Trophoblast cell (in vitro differentiated cells and primary cell): ENCODE data around the gene COTL1.

Source experiments
- DNase-seq, 2 donors: peaks; one replicate each; pipeline ENCODE4 v3.0.0-alpha.2; 2016
- H2AFZ ChIP-seq: 2 replicates; pipeline ENCODE4 v1.6.1; 2013; ENCODE audit warnings: low read length, moderate library complexity, mild to moderate bottlenecking; ENCODE audit not compliant: insufficient read depth, poor library complexity
- H2AK5ac ChIP-seq: 2 replicates; pipeline ENCODE4 v1.6.1; 2013; ENCODE audit warnings: mild to moderate bottlenecking, low read length
- H2BK120ac ChIP-seq: 2 replicates; pipeline ENCODE4 v1.6.1; 2013; ENCODE audit warnings: low read length, mild to moderate bottlenecking, moderate library complexity; ENCODE audit not compliant: insufficient read depth, poor library complexity
- H2BK12ac ChIP-seq: 2 replicates; pipeline ENCODE4 v1.6.1; 2013; ENCODE audit warnings: mild to moderate bottlenecking, low read length, moderate library complexity
- H2BK5ac ChIP-seq: 2 replicates; pipeline ENCODE4 v1.6.1; 2013; ENCODE audit warnings: low read length, low read depth, moderate library complexity, mild to moderate bottlenecking; ENCODE audit not compliant: poor library complexity
- H3K14ac ChIP-seq: 2 replicates; pipeline ENCODE4 v1.6.1; 2013; ENCODE audit warnings: mild to moderate bottlenecking, low read length
- H3K18ac ChIP-seq: 2 replicates; pipeline ENCODE4 v1.6.1; 2013; ENCODE audit warnings: mild to moderate bottlenecking, low read length
- H3K23ac ChIP-seq: 2 replicates; pipeline ENCODE4 v1.6.1; 2013; ENCODE audit warnings: low read length
- H3K27ac ChIP-seq: 2 replicates; pipeline ENCODE4 v1.5.1; 2013; ENCODE audit warnings: low read depth, mild to moderate bottlenecking, inconsistent platforms, low read length, moderate library complexity
- H3K27me3 ChIP-seq: 2 replicates; pipeline ENCODE4 v1.6.1; 2013; ENCODE audit warnings: inconsistent platforms, mild to moderate bottlenecking, low read length, moderate library complexity; ENCODE audit not compliant: insufficient read depth
- H3K36me3 ChIP-seq, 2 experiments: 1 replicate in 1 of 2; 2 replicates in 1 of 2; pipeline ENCODE4 v1.6.1; 2013; ENCODE audit warnings: low read length in 2 of 2, mild to moderate bottlenecking in 2 of 2, moderate library complexity in 1 of 2; ENCODE audit not compliant: insufficient read depth in 2 of 2, control insufficient read depth in 1 of 2
- H3K4ac ChIP-seq: 2 replicates; pipeline ENCODE4 v1.6.1; 2013; ENCODE audit warnings: low read depth, mild to moderate bottlenecking, low read length, moderate library complexity
- H3K4me1 ChIP-seq, 2 experiments: 1 replicate in 1 of 2; 2 replicates in 1 of 2; pipeline ENCODE4 v1.6.1; 2013; ENCODE audit warnings: low read length in 2 of 2, mild to moderate bottlenecking in 2 of 2, moderate library complexity in 1 of 2; ENCODE audit not compliant: insufficient read depth in 2 of 2, control insufficient read depth in 1 of 2
- H3K4me2 ChIP-seq: 2 replicates; pipeline ENCODE4 v1.6.1; 2013; ENCODE audit warnings: inconsistent platforms, mild to moderate bottlenecking, low read length, moderate library complexity
- H3K4me3 ChIP-seq: 2 replicates; pipeline ENCODE4 v1.5.1; 2013; ENCODE audit warnings: mild to moderate bottlenecking, low read depth, low read length, inconsistent platforms
- H3K79me1 ChIP-seq: one replicate; pipeline ENCODE4 v1.6.1; 2013; ENCODE audit warnings: low read length
- H3K79me2 ChIP-seq: 2 replicates; pipeline ENCODE4 v1.6.1; 2013; ENCODE audit warnings: low read length, mild to moderate bottlenecking; ENCODE audit not compliant: control insufficient read depth, insufficient read depth, poor library complexity
- H3K9ac ChIP-seq: 2 replicates; pipeline ENCODE4 v1.6.1; 2013; ENCODE audit warnings: mild to moderate bottlenecking, low read length
- H3K9me3 ChIP-seq: 2 replicates; pipeline ENCODE4 v1.6.1; 2013; ENCODE audit warnings: low read depth, mild to moderate bottlenecking, control low read depth, inconsistent platforms, low read length; ENCODE audit not compliant: insufficient read depth
- H4K12ac ChIP-seq: 2 replicates; pipeline ENCODE4 v1.6.1; 2013; ENCODE audit warnings: low read depth, mild to moderate bottlenecking, low read length, moderate library complexity
- H4K8ac ChIP-seq: 2 replicates; pipeline ENCODE4 v1.6.1; 2013; ENCODE audit warnings: low read depth, mild to moderate bottlenecking, low read length, moderate library complexity
- H4K91ac ChIP-seq: one replicate; pipeline ENCODE4 v1.6.1; 2013; ENCODE audit warnings: low read depth, mild to moderate bottlenecking, low read length, moderate library complexity
- WGBS: extraction: QIAGEN DNeasy Blood & Tissue Kit; methylation state at CpG from one replicate; pipeline ENCODE4 v1.1.7; 2013; ENCODE audit warnings: missing lambda C conversion rate; ENCODE audit not compliant: insufficient read length, insufficient coverage; ENCODE audit errors: extremely low coverage; 5-methylcytosine and 5-hydroxymethylcytosine counted together

Gene COTL1

GRCh38 chr16:84614073-84614459, 3.8 kb downstream of the COTL1 start:
- Histone ChIP-seq H2BK120ac (no peak overlapping the region), H3K79me2 (peaks cover 18% of the 10 kb centered on the region), H4K12ac (no peak overlapping the region), H3K4me1 (peaks cover 8 to 10% of the 10 kb centered on the region in 2 experiments), H2AK5ac (no peak overlapping the region), H3K27ac (no peak overlapping the region), H3K23ac (no peak overlapping the region), H3K79me1 (peaks cover 10% of the 10 kb centered on the region), H3K9ac (no peak overlapping the region), H2BK5ac (no peak overlapping the region), H3K4ac (no peak overlapping the region), H3K9me3 (no peaks in the 10 kb centered on the region), H3K4me2 (no peak overlapping the region), H3K36me3 (peaks cover 14 to 25% of the 10 kb centered on the region in 2 experiments), H4K8ac (no peak overlapping the region), H3K14ac (no peak overlapping the region), H3K4me3 (no peak overlapping the region), H3K27me3 (no peaks in the 10 kb centered on the region), H4K91ac (no peak overlapping the region), H2BK12ac (no peak overlapping the region), H3K18ac (no peak overlapping the region), H2AFZ (no peak overlapping the region)
- WGBS = no CpG with 5 or more reads among the region's 12 CpGs
- DNase-seq = no peak

- no peaks in the 10 kb centered on the region for H3K9me3 ChIP-seq
- no peak overlapping the region for H4K8ac ChIP-seq
- H2BK5ac ChIP-seq = no peak overlapping the region
- H3K9ac ChIP-seq = no peak overlapping the region
- H3K4me3 ChIP-seq = no peak overlapping the region
- no peak overlapping the region for H3K4ac ChIP-seq
- H3K4me1 ChIP-seq = peaks cover 8 to 10% of the 10 kb centered on the region in 2 experiments
- no peak overlapping the region for H4K12ac ChIP-seq
- H3K23ac ChIP-seq = no peak overlapping the region
- no peak overlapping the region for H3K27ac ChIP-seq
- no peak overlapping the region for H3K14ac ChIP-seq
- H3K79me2 ChIP-seq = peaks cover 18% of the 10 kb centered on the region
- no peak overlapping the region for H2AFZ ChIP-seq
- peaks cover 8% of the 10 kb centered on the region for H3K79me1 ChIP-seq
- no peak overlapping the region for H3K4me2 ChIP-seq
- H3K36me3 ChIP-seq = peaks cover 14 to 25% of the 10 kb centered on the region in 2 experiments
- H3K27me3 ChIP-seq = no peaks in the 10 kb centered on the region
- no peak overlapping the region for H2BK120ac ChIP-seq
- no peak overlapping the region for H2AK5ac ChIP-seq
- no peak overlapping the region for H4K91ac ChIP-seq
- H2BK12ac ChIP-seq = no peak overlapping the region
- DNase-seq = no peak
- no CpG with 5 or more reads among the region's 7 CpGs for WGBS
- H3K18ac ChIP-seq = no peak overlapping the region
These were observed 4.3 kb downstream of the COTL1 start for GRCh38 chr16:84613408-84614072.

- Histone ChIP-seq H3K23ac (no peak overlapping the region), H3K4me2 (no peak overlapping the region), H2BK12ac (no peak overlapping the region), H3K18ac (no peak overlapping the region), H4K8ac (no peak overlapping the region), H3K27ac (no peak overlapping the region), H3K27me3 (no peaks in the 10 kb centered on the region), H3K79me2 (peaks cover 17% of the 10 kb centered on the region), H3K79me1 (peaks cover 5% of the 10 kb centered on the region), H3K36me3 (peaks cover 15 to 27% of the 10 kb centered on the region in 2 experiments), H3K14ac (no peak overlapping the region), H2AFZ (no peak overlapping the region), H3K4me1 (peaks cover 8 to 10% of the 10 kb centered on the region in 2 experiments), H2BK120ac (no peak overlapping the region), H2AK5ac (no peak overlapping the region), H2BK5ac (no peak overlapping the region), H3K9me3 (no peaks in the 10 kb centered on the region), H4K12ac (no peak overlapping the region), H3K4ac (no peak overlapping the region), H4K91ac (no peak overlapping the region), H3K9ac (no peak overlapping the region), H3K4me3 (no peak overlapping the region)
- no peak for DNase-seq
- WGBS = no CpG with 5 or more reads among the region's 7 CpGs
These were observed 5.2 kb downstream of the COTL1 start for GRCh38 chr16:84612686-84613085.

- Histone ChIP-seq H3K79me1 (no peaks in the 10 kb centered on the region), H3K9me3 (peaks cover 5% of the 10 kb centered on the region), H3K4me3 (no peak overlapping the region)
These were observed 6.8 kb downstream of the COTL1 start for GRCh38 chr16:84611041-84611440.

More at GRCh38 chr16:84611041-84611440, 6.8 kb downstream of the COTL1 start:
- Histone ChIP-seq H3K79me2 (peaks cover 5% of the 10 kb centered on the region), H2AK5ac (no peak overlapping the region), H3K23ac (no peak overlapping the region), H3K27me3 (no peaks in the 10 kb centered on the region), H2BK12ac (no peak overlapping the region), H3K4me2 (no peak overlapping the region), H3K9ac (no peak overlapping the region), H3K14ac (no peak overlapping the region), H2BK5ac (no peak overlapping the region), H4K91ac (no peak overlapping the region), H2BK120ac (no peak overlapping the region), H2AFZ (no peak overlapping the region), H4K12ac (no peak overlapping the region), H3K4ac (no peak overlapping the region), H3K4me1 (peaks cover 2 to 7% of the 10 kb centered on the region in 2 experiments), H3K27ac (no peak overlapping the region), H3K36me3 (peaks cover 24 to 38% of the 10 kb centered on the region in 2 experiments), H3K18ac (no peak overlapping the region), H4K8ac (no peak overlapping the region)
- DNase-seq = no peak
- WGBS = no CpG with 5 or more reads among the region's 4 CpGs
